Ovary (tissue), 3 donors: ENCODE data around the gene OBSCN.

ENCODE experiments used
- EP300 ChIP-seq: sonication (generic); formaldehyde crosslinking; IDR thresholded peaks from one replicate; pipeline ENCODE4 v1.6.1; 2017; ENCODE audit warnings: antibody characterized with exemption
- POLR2A ChIP-seq: fragments of 450-650 bp; IDR thresholded peaks from one replicate; pipeline ENCODE4 v1.6.1; 2017; ENCODE audit warnings: antibody characterized with exemption, mild to moderate bottlenecking, moderate library complexity
- TF ChIP-seq, protein P1 (sequence below), 3 donors: fragments of 450-650 bp in 2 of 3; fragments of 200-600 bp in 1 of 3; IDR thresholded peaks; one replicate each; pipeline versions ENCODE4 v1.5.1 to v1.8.0; 2016 to 2022; ENCODE audit warnings: antibody characterized with exemption in 3 of 3, mild to moderate bottlenecking in 1 of 3
- donor health status: DM: no; HTN: no; CAD: no.

DNA sequence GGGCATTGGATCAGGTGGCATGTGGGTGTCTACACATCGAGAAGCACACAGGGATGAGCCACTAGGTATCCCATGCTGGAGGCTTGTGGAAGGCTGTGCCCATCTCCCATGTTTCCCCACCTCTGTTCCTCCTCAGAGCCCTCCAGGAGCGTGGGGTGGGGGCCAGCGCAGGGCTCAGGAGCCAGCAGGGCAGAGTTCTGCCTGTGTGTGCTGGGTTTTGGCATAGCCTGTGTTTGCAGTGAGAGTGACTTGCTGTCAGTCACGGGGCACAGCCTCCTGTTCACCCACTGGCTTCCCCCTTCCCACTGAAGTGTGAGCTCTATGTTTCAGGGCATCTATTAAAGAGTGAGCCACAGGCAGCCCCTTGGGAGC, 31.8 kb upstream of the OBSCN start:
- TF ChIP-seq, protein P1, sequence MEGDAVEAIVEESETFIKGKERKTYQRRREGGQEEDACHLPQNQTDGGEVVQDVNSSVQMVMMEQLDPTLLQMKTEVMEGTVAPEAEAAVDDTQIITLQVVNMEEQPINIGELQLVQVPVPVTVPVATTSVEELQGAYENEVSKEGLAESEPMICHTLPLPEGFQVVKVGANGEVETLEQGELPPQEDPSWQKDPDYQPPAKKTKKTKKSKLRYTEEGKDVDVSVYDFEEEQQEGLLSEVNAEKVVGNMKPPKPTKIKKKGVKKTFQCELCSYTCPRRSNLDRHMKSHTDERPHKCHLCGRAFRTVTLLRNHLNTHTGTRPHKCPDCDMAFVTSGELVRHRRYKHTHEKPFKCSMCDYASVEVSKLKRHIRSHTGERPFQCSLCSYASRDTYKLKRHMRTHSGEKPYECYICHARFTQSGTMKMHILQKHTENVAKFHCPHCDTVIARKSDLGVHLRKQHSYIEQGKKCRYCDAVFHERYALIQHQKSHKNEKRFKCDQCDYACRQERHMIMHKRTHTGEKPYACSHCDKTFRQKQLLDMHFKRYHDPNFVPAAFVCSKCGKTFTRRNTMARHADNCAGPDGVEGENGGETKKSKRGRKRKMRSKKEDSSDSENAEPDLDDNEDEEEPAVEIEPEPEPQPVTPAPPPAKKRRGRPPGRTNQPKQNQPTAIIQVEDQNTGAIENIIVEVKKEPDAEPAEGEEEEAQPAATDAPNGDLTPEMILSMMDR (IDR thresholded peaks at IDR 0.05): no peak
- TF ChIP-seq EP300 (no peak), POLR2A (no peak)
